GM12878 (cell line): ENCODE measurements around the gene RAP1GAP2.

Experiments
- BRCA1 ChIP-seq: IDR thresholded peaks from 2 replicates; pipeline ENCODE4 v1.6.1; 2011; ENCODE audit warnings: low read depth, low read length, improper control_type of control experiment
- CHD2 ChIP-seq: IDR thresholded peaks from 2 replicates; pipeline ENCODE4 v1.6.1; 2011; ENCODE audit warnings: low read depth, low read length, improper control_type of control experiment, borderline replicate concordance
- ETV6 ChIP-seq, 2 experiments: fragments of 450-650 bp in 1 of 2; IDR thresholded peaks in 1 of 2; conservative IDR thresholded peaks in 1 of 2; 2 replicates each; pipeline ENCODE4 v1.6.1; 2014; ENCODE audit warnings: antibody characterized with exemption in 1 of 2, borderline replicate concordance in 1 of 2, low read depth in 1 of 2, mild to moderate bottlenecking in 1 of 2, moderate library complexity in 1 of 2
- GABPA ChIP-seq: IDR thresholded peaks from 2 replicates; pipeline ENCODE4 v1.6.1; 2014; ENCODE audit warnings: antibody characterized with exemption, low read depth, mild to moderate bottlenecking, inconsistent platforms
- HDAC2 ChIP-seq: fragments of 200-600 bp; sonication (generic); IDR thresholded peaks from 2 replicates; pipeline ENCODE4 v1.6.1; 2017
- MXI1 ChIP-seq: fragments of 150-350 bp; IDR thresholded peaks from 2 replicates; pipeline ENCODE4 v1.6.1; 2011; ENCODE audit warnings: low read depth, mild to moderate bottlenecking, inconsistent platforms, low read length, improper control_type of control experiment
- NFIC ChIP-seq: IDR thresholded peaks from 2 replicates; pipeline ENCODE4 v1.6.1; 2012; ENCODE audit warnings: low read depth, mild to moderate bottlenecking, inconsistent platforms, low read length, moderate library complexity
- NFYA ChIP-seq: IDR thresholded peaks from 2 replicates; pipeline ENCODE4 v1.6.1; 2011; ENCODE audit warnings: low read depth, mild to moderate bottlenecking, low read length, improper control_type of control experiment, borderline replicate concordance
- PAX8 ChIP-seq: fragments of 450-650 bp; IDR thresholded peaks from 2 replicates; pipeline ENCODE4 v1.6.1; 2017; ENCODE audit warnings: mild to moderate bottlenecking, moderate library complexity
- SIN3A ChIP-seq: IDR thresholded peaks from 2 replicates; pipeline ENCODE4 v1.6.1; 2012; ENCODE audit warnings: low read depth, low read length, improper control_type of control experiment
- ZNF384 ChIP-seq: IDR thresholded peaks from 2 replicates; pipeline ENCODE4 v1.6.1; 2012; ENCODE audit warnings: low read depth, mild to moderate bottlenecking, low read length, improper control_type of control experiment, borderline replicate concordance
- TF ChIP-seq, protein P1 (sequence below), 3 experiments: IDR thresholded peaks in 2 of 3; conservative IDR thresholded peaks in 1 of 3; 2 replicates each; pipeline ENCODE4 v1.5.1; 2011; ENCODE audit warnings: low read depth in 3 of 3, low read length in 3 of 3, mild to moderate bottlenecking in 3 of 3, control low read depth in 2 of 3, moderate library complexity in 2 of 3, inconsistent platforms in 1 of 3, mixed read lengths in 1 of 3; ENCODE audit not compliant: control insufficient read depth in 2 of 3, insufficient read depth in 1 of 3; ENCODE audit errors: extremely low read depth in 1 of 3

DNA sequence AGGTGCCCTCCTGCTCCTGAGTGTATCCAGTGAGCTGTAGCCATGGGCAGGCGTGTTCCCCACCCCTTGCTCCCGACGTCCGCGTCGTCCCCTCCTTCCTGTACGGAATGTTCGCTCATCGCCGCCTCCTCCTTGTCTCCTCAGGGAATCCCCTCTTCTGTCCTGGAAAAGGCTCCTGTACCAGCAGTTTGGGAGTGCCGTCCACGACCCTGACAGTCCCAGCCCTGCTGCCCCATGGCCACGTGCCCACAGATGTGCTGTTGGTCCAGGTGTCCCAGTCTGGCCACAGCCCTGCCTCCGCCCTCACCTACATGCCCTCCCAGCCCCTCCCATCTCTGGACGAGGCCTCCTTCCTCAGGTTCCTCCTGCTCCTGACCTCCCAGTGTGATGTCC is 237.0 kb downstream of the RAP1GAP2 start:
- TF ChIP-seq HDAC2 = no peak
- no peak for TF ChIP-seq MXI1
- TF ChIP-seq, protein P1, sequence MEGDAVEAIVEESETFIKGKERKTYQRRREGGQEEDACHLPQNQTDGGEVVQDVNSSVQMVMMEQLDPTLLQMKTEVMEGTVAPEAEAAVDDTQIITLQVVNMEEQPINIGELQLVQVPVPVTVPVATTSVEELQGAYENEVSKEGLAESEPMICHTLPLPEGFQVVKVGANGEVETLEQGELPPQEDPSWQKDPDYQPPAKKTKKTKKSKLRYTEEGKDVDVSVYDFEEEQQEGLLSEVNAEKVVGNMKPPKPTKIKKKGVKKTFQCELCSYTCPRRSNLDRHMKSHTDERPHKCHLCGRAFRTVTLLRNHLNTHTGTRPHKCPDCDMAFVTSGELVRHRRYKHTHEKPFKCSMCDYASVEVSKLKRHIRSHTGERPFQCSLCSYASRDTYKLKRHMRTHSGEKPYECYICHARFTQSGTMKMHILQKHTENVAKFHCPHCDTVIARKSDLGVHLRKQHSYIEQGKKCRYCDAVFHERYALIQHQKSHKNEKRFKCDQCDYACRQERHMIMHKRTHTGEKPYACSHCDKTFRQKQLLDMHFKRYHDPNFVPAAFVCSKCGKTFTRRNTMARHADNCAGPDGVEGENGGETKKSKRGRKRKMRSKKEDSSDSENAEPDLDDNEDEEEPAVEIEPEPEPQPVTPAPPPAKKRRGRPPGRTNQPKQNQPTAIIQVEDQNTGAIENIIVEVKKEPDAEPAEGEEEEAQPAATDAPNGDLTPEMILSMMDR (IDR thresholded peaks at IDR 0.05 in 2 of 3, conservative IDR thresholded peaks at IDR 0.05 in 1 of 3; ENCODE audit: control insufficient read depth in 2 of 3, extremely low read depth in 1 of 3, insufficient read depth in 1 of 3, low read depth in 3 of 3, low read length in 3 of 3) = no peak
- TF ChIP-seq GABPA = no peak
- TF ChIP-seq PAX8 = no peak
- no peak for TF ChIP-seq SIN3A
- TF ChIP-seq NFYA = no peak
- no peak for TF ChIP-seq CHD2
- TF ChIP-seq BRCA1 = no peak
- no peak for TF ChIP-seq NFIC
- no peak for TF ChIP-seq ETV6 (conservative IDR thresholded peaks at IDR 0.05 in 1 of 2, IDR thresholded peaks at IDR 0.05 in 1 of 2; ENCODE audit: borderline replicate concordance in 1 of 2, low read depth in 1 of 2)
- no peak for TF ChIP-seq ZNF384
